Measurements from ENCODE around the gene RHOJ. TPM values are rescaled to one million over a fixed set of nuclear protein-coding genes. Genes with fewer than 3 reads are reported as not detected.

The RHOJ gene
- total RNA-seq, 3 donors from 2014 or later (not counting 1 experiment from before 2014, with no cell fraction given), result not detected

GRCh38 chr14:63212776-63213500 lies 8.7 kb downstream of the RHOJ start:
- H3K36me3 ChIP-seq (ENCODE audit: control insufficient read depth, insufficient read depth, low read length), result no peaks in the 10 kb centered on the region
- H3K9me3 Mint-ChIP-seq, result no peaks in the 10 kb centered on the region
- ATAC-seq, result no peak
- H3K9me3 ChIP-seq (ENCODE audit: control insufficient read depth, insufficient read depth, low read length), result no peaks in the 10 kb centered on the region
- H3K4me1 ChIP-seq (ENCODE audit: control insufficient read depth, insufficient read depth, low read length), result no peaks in the 10 kb centered on the region
- H3K27ac ChIP-seq (ENCODE audit: low read length), result no peak overlapping the region
- H3K4me1 Mint-ChIP-seq, result no peaks in the 10 kb centered on the region
- intact Hi-C loops (cut with micrococcal nuclease), result no loop called here
- no peaks in the 10 kb centered on the region for H3K36me3 Mint-ChIP-seq
- H3K27me3 Mint-ChIP-seq (ENCODE audit: low read depth in 2 of 2), result peaks cover 10 to 19% of the 10 kb centered on the region in 2 donors
- no peak for TF ChIP-seq CTCF (IDR thresholded peaks at IDR 0.05)
- H3K27me3 ChIP-seq (ENCODE audit: control insufficient read depth, insufficient read depth, low read length), result no peaks in the 10 kb centered on the region
- H3K27ac Mint-ChIP-seq, result no peak overlapping the region
- H3K4me3 Mint-ChIP-seq, result no peak overlapping the region
- WGBS (ENCODE audit: insufficient coverage), result 100% methylated on average over 2 of the region's 2 CpGs
- no peak for DNase-seq
- H3K4me3 ChIP-seq (ENCODE audit: low read length), result no peak overlapping the region

GRCh38 chr14:63214417-63215196 lies 10.4 kb downstream of the RHOJ start:
- H3K9me3 ChIP-seq (ENCODE audit: control insufficient read depth, insufficient read depth, low read length), result no peaks in the 10 kb centered on the region
- DNase-seq, result no peak
- H3K27me3 Mint-ChIP-seq (ENCODE audit: low read depth in 2 of 2), result peaks cover 10 to 28% of the 10 kb centered on the region in 2 donors
- H3K27me3 ChIP-seq (ENCODE audit: control insufficient read depth, insufficient read depth, low read length), result no peaks in the 10 kb centered on the region
- H3K27ac Mint-ChIP-seq, result no peak overlapping the region
- intact Hi-C loops (cut with micrococcal nuclease), result no loop called here
- no peaks in the 10 kb centered on the region for H3K9me3 Mint-ChIP-seq
- no peak for TF ChIP-seq CTCF (IDR thresholded peaks at IDR 0.05)
- H3K36me3 ChIP-seq (ENCODE audit: control insufficient read depth, insufficient read depth, low read length), result no peaks in the 10 kb centered on the region
- no peak overlapping the region for H3K4me3 Mint-ChIP-seq
- H3K27ac ChIP-seq (ENCODE audit: low read length), result no peak overlapping the region
- H3K4me1 Mint-ChIP-seq, result no peaks in the 10 kb centered on the region
- no peaks in the 10 kb centered on the region for H3K4me1 ChIP-seq (ENCODE audit: control insufficient read depth, insufficient read depth, low read length)
- no peak for ATAC-seq
- 86% methylated on average over 5 of the region's 5 CpGs for WGBS (ENCODE audit: insufficient coverage)
- no peaks in the 10 kb centered on the region for H3K36me3 Mint-ChIP-seq
- no peak overlapping the region for H3K4me3 ChIP-seq (ENCODE audit: low read length)

GRCh38 chr14:63220526-63220925 lies 16.3 kb downstream of the RHOJ start:
- intact Hi-C loops (cut with micrococcal nuclease), result no loop called here
- H3K4me3 ChIP-seq (ENCODE audit: low read length), result no peak overlapping the region
- no peak for ATAC-seq
- H3K4me1 Mint-ChIP-seq, result no peaks in the 10 kb centered on the region
- no peak for TF ChIP-seq CTCF (IDR thresholded peaks at IDR 0.05)
- H3K27ac Mint-ChIP-seq, result no peak overlapping the region
- no peak for DNase-seq
- H3K36me3 ChIP-seq (ENCODE audit: control insufficient read depth, insufficient read depth, low read length), result no peaks in the 10 kb centered on the region
- no peak overlapping the region for H3K27ac ChIP-seq (ENCODE audit: low read length)
- no peaks in the 10 kb centered on the region for H3K4me1 ChIP-seq (ENCODE audit: control insufficient read depth, insufficient read depth, low read length)
- no peaks in the 10 kb centered on the region for H3K27me3 ChIP-seq (ENCODE audit: control insufficient read depth, insufficient read depth, low read length)
- no peak overlapping the region for H3K4me3 Mint-ChIP-seq
- peaks cover 12 to 26% of the 10 kb centered on the region in 2 donors for H3K27me3 Mint-ChIP-seq (ENCODE audit: low read depth in 2 of 2)
- H3K36me3 Mint-ChIP-seq, result no peaks in the 10 kb centered on the region
- WGBS (ENCODE audit: insufficient coverage), result 83% methylated on average over 3 of the region's 3 CpGs
- no peaks in the 10 kb centered on the region for H3K9me3 ChIP-seq (ENCODE audit: control insufficient read depth, insufficient read depth, low read length)
- peaks cover 0 to 2% of the 10 kb centered on the region in 2 donors for H3K9me3 Mint-ChIP-seq
